ENCODE measurements around the gene SMARCA4. TPM values are rescaled to one million over a fixed set of nuclear protein-coding genes. Genes with fewer than 3 reads are reported as not detected.

The SMARCA4 gene
- total RNA-seq, 4 donors from 2014 or later = 42.4 to 89.9 (median 57.8) TPM

GRCh38 chr19:11016631-11017030 lies 55.8 kb downstream of the SMARCA4 start:
- no peak for ATAC-seq (ENCODE audit: low FRiP score)
- no peak for DNase-seq (ENCODE audit: low spot score)
- no peak for TF ChIP-seq CTCF (IDR thresholded peaks at IDR 0.05)

- TF ChIP-seq CTCF (IDR thresholded peaks at IDR 0.05) = no peak
These were observed 56.6 kb downstream of the SMARCA4 start for GRCh38 chr19:11017275-11018035.

GRCh38 chr19:11018179-11018578 lies 57.3 kb downstream of the SMARCA4 start:
- ATAC-seq (ENCODE audit: low FRiP score) (no peak), DNase-seq (ENCODE audit: low spot score) (no peak)
- no peak for TF ChIP-seq CTCF (IDR thresholded peaks at IDR 0.05)

More at GRCh38 chr19:11017275-11018035, 56.6 kb downstream of the SMARCA4 start:
- DNase-seq (ENCODE audit: low spot score) = no peak
- no peak for ATAC-seq (ENCODE audit: low FRiP score)

- TF ChIP-seq CTCF (IDR thresholded peaks at IDR 0.05) = no peak
- DNase-seq (ENCODE audit: low spot score) = no peak
- no peak for ATAC-seq (ENCODE audit: low FRiP score)
These were observed 57.9 kb downstream of the SMARCA4 start for GRCh38 chr19:11018763-11019162.

DNA sequence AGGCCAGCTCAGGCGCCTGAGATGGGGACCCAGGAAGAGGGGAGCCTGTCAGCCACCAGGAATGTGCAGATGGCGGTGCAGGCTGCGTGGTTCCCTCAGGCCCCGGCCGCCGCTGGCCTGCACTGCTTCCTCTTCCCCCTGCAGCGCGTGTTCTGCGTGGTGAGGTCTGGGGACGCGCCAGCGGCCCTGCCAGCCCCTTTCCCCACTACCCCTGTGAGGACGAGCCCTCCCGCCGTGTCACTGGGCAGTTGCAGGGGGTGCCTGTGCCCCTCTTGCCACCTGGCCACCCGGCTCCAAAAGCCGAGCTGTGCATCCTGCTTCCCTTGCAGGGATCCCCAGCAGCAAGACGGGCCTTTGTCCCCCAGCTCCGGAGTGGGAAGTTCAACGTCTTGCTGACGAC lies 58.4 kb downstream of the SMARCA4 start:
- DNase-seq (ENCODE audit: low spot score) (no peak), ATAC-seq (ENCODE audit: low FRiP score) (no peak)
- no peak for TF ChIP-seq CTCF (IDR thresholded peaks at IDR 0.05)

DNA sequence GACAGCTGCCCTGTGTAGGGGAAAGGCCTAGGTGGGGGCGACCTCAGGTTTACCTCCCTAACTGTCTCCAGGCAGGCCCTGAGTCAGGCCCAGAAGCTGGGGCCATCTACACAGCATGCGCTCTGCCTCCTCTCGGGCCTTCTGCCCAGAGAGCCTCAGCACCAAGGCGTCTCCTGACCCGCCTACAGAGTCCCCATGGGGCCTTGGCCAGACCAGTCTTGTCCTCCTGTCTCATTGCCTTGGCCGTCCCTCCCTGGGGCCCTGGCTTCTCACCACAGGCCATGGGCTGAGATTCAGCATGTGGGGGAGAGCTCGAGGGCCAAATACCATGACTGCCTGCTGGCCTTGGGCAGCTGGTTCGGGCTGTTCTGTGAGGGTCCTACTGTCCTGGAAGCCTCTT lies 59.0 kb downstream of the SMARCA4 start:
- ATAC-seq (ENCODE audit: low FRiP score) (no peak), DNase-seq (ENCODE audit: low spot score) (no peak)
- no peak for TF ChIP-seq CTCF (IDR thresholded peaks at IDR 0.05)

- TF ChIP-seq CTCF (IDR thresholded peaks at IDR 0.05) = no peak
- ATAC-seq (ENCODE audit: low FRiP score) (no peak), DNase-seq (ENCODE audit: low spot score) (no peak)
These were observed 59.6 kb downstream of the SMARCA4 start for GRCh38 chr19:11020423-11020822.

Measured in omental fat pad (tissue), 4 donors.